Measurements from ENCODE around the gene ST14. TPM values are rescaled to one million over a fixed set of nuclear protein-coding genes. Genes with fewer than 3 reads are reported as not detected.

ST14 gene
- 0.17 TPM in 1 of 2 replicates, not detected in the other for total RNA-seq

DNA sequence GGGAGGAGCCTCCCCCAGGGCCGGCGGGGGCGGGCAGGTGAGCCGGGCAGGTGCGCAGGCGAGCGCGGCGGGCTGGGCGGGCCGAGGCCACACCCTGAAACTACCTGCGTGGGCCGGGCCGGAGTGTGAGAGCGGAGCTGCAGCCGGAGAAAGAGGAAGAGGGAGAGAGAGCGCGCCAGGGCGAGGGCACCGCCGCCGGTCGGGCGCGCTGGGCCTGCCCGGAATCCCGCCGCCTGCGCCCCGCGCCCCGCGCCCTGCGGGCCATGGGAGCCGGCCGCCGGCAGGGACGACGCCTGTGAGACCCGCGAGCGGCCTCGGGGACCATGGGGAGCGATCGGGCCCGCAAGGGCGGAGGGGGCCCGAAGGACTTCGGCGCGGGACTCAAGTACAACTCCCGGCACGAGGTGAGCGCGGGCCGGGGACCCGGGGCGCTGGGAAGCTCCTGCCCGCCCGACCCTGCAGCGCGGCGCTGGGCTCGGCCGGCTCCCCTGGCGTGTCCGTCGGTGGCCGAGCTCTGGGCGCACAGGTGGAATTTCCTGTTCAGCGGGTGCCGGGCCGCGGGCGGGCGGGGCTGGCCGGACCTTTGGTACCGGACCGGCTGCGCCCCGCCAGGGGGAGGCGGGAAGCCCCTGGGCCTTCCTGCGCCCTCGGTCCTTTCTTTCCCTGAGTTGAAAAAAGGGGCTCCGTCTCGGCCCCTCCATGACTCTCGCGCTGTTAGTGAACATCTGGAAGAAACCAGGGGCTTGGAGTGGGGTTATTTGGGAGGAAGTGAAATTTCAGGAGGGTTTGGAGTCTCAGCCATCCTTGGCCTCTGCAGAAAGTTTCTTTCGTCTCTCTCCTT, at the start of gene ST14:
TSS of gene ST14 (plus strand) at position 126 of the 841 bp plus-strand sequence. CDS start at position 324, 198 bp downstream.

Other genes starting within 250 kb of the ST14 start
- 4.8 and 5.8 TPM in 2 replicates for gene PRDM10, start 156.9 kb upstream of the ST14 start, total RNA-seq
- gene APLP2, start 89.9 kb upstream of the ST14 start, total RNA-seq = 719 and 768 TPM in 2 replicates
- gene ZBTB44, start 155.1 kb downstream of the ST14 start, total RNA-seq = 30.7 and 40.2 TPM in 2 replicates